GM21723 (cell line): ENCODE data around the gene MUSTN1.

ENCODE experiments used
- ATAC-seq: cut with Tn5 transposase; IDR thresholded peaks from one replicate; pipeline ENCODE4 v1.9.1; 2021; ENCODE audit warnings: mild to moderate bottlenecking, moderate library complexity; ENCODE audit not compliant: unreplicated experiment

Gene MUSTN1

GRCh38 chr3:52854013-52854412, 19.2 kb upstream of the MUSTN1 start:
- no peak for ATAC-seq

- ATAC-seq, result no peak
Measured at GRCh38 chr3:52852419-52852818, 17.6 kb upstream of the MUSTN1 start.

- no peak for ATAC-seq
Measured at GRCh38 chr3:52851348-52851747, 16.5 kb upstream of the MUSTN1 start.

GRCh38 chr3:52849656-52850055, 14.8 kb upstream of the MUSTN1 start:
- ATAC-seq, result no peak

GRCh38 chr3:52848617-52849016, 13.8 kb upstream of the MUSTN1 start:
- ATAC-seq, result no peak

- ATAC-seq, result no peak
Measured at GRCh38 chr3:52847726-52848125, 12.9 kb upstream of the MUSTN1 start.

GRCh38 chr3:52847241-52847640, 12.4 kb upstream of the MUSTN1 start:
- ATAC-seq, result no peak

GRCh38 chr3:52846432-52846965, 11.7 kb upstream of the MUSTN1 start:
- no peak for ATAC-seq

GRCh38 chr3:52845691-52846431, 11.0 kb upstream of the MUSTN1 start:
- no peak for ATAC-seq

- ATAC-seq, result no peak
Measured at GRCh38 chr3:52845157-52845556, 10.3 kb upstream of the MUSTN1 start.

- no peak for ATAC-seq
Measured at GRCh38 chr3:52844290-52844975, 9.6 kb upstream of the MUSTN1 start.

GRCh38 chr3:52843881-52844280, 9.1 kb upstream of the MUSTN1 start:
- ATAC-seq, result no peak

GRCh38 chr3:52843108-52843865, 8.5 kb upstream of the MUSTN1 start:
- no peak for ATAC-seq

- ATAC-seq, result no peak
Measured at GRCh38 chr3:52842424-52842823, 7.6 kb upstream of the MUSTN1 start.

GRCh38 chr3:52841981-52842340, 7.1 kb upstream of the MUSTN1 start:
- no peak for ATAC-seq

- no peak for ATAC-seq
Measured at GRCh38 chr3:52841211-52841980, 6.6 kb upstream of the MUSTN1 start.

GRCh38 chr3:52839892-52840545, 5.2 kb upstream of the MUSTN1 start:
- ATAC-seq, result no peak

GRCh38 chr3:52839268-52839575, 4.4 kb upstream of the MUSTN1 start:
- ATAC-seq, result no peak

- no peak for ATAC-seq
Measured at GRCh38 chr3:52838561-52839267, 3.9 kb upstream of the MUSTN1 start.

GRCh38 chr3:52836986-52837385, 2.2 kb upstream of the MUSTN1 start:
- no peak for ATAC-seq
